HG03139 (cell line): ENCODE data around the gene HSPA14.
A peak's percentile ranks its signal among the peaks of the same experiment; 100 is the strongest.
"Not testable (repeated sequence)": the region's sequence is repeated elsewhere in the genome, so short reads cannot be mapped to it uniquely, and the experiment has no call there.

Experiments used
- ATAC-seq: cut with Tn5 transposase; IDR thresholded peaks from one replicate; pipeline ENCODE4 v1.9.1; 2021; ENCODE audit not compliant: unreplicated experiment

Gene HSPA14, protein sequence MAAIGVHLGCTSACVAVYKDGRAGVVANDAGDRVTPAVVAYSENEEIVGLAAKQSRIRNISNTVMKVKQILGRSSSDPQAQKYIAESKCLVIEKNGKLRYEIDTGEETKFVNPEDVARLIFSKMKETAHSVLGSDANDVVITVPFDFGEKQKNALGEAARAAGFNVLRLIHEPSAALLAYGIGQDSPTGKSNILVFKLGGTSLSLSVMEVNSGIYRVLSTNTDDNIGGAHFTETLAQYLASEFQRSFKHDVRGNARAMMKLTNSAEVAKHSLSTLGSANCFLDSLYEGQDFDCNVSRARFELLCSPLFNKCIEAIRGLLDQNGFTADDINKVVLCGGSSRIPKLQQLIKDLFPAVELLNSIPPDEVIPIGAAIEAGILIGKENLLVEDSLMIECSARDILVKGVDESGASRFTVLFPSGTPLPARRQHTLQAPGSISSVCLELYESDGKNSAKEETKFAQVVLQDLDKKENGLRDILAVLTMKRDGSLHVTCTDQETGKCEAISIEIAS

DNA sequence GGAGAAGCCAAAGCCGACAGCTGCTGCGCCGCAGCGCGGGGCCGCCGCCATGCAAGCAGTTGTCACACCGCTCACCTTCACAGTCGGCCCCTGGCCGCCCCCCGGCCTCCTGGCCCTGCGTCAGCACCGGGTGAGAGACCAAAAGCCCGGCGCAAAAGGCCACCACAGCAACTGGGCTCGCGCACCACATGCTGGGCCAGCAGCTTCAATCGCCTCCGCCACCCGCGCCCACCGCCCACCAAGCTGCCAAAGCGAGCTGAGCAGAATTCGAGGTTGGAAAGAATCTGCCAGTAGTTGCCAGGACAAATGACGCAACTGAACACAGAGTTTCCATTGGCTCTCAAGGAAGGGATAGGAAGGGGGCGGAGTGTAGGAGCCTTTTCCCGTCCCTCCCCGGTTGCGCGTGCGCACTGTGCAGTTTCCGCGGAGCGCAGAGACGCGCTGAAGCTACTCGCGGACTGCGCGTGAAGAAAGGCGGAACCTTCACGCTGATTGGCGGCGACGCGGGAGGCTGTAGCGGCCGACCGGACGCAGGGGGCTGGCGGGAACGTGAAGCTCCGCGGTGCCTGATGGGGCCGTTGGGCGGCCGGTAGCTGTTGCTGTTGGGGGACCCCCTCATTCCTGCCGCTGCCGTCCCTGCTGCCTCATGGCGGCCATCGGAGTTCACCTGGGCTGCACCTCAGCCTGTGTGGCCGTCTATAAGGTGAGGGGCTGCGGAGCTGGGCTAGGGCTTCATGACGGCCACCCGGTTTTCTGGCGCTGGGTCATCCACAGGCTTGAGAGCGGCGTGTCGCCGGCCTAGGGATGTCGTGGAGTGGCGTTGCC lies at the start of gene HSPA14, which contains the start of the genes CDNF and MSANTD7:
TSS of gene HSPA14 (plus strand) at position 550 of the 825 bp plus-strand sequence. CDS start at position 647, 97 bp downstream.
TSS of gene CDNF (minus strand) at position 281 of the 825 bp plus-strand sequence. CDS start at position 190, 91 bp downstream.
TSS of gene MSANTD7 (plus strand) at position 550 of the 825 bp plus-strand sequence. CDS start 3,979 bp downstream, outside the sequence.
- ATAC-seq: peak; percentile 89

- no peak for ATAC-seq
Measured at GRCh38 chr10:14798636-14799035, 39.5 kb upstream of the HSPA14 start.

- ATAC-seq: no peak
Measured at GRCh38 chr10:14800397-14800796, 37.7 kb upstream of the HSPA14 start.

DNA sequence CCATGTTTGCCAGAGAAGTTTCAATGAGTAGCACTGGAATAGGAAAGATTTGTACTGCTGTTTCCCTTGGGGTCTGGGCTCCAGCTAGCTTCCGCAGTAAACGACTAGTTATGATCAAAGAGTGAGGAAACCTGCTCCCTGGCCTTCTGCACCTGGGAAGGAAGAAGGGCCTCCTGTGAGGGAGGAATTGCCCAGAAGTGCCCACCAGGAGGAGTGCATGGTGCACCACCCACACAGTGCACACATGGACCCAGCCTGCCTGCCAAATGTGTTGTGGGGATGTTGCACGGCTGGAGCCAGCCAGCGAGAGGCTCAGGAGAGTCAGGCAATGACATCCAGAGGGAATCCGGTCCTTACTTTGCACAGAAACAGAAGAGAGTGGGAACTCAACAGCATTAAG lies 36.4 kb upstream of the HSPA14 start:
- ATAC-seq: no peak

GRCh38 chr10:14803827-14804226 lies 34.3 kb upstream of the HSPA14 start:
- ATAC-seq: no peak

DNA sequence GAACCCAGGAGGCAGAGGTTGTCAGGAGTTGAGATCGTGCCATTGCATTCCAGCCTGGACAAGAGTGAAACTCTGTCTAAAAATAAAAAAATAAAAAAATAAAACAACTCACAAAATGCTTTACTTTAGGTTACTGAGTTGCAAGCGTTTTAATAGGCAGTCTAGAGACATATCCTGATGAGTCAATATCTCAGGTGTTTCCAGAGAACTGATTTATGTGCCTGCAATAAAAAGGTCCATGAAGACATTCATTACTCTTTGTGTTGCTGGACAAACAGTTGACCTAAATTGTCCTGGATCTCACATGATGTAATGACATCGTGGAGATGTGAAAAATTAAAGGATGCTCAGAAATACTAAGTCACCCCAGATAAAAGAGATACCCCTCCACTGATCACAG lies 31.8 kb upstream of the HSPA14 start:
- no peak for ATAC-seq

DNA sequence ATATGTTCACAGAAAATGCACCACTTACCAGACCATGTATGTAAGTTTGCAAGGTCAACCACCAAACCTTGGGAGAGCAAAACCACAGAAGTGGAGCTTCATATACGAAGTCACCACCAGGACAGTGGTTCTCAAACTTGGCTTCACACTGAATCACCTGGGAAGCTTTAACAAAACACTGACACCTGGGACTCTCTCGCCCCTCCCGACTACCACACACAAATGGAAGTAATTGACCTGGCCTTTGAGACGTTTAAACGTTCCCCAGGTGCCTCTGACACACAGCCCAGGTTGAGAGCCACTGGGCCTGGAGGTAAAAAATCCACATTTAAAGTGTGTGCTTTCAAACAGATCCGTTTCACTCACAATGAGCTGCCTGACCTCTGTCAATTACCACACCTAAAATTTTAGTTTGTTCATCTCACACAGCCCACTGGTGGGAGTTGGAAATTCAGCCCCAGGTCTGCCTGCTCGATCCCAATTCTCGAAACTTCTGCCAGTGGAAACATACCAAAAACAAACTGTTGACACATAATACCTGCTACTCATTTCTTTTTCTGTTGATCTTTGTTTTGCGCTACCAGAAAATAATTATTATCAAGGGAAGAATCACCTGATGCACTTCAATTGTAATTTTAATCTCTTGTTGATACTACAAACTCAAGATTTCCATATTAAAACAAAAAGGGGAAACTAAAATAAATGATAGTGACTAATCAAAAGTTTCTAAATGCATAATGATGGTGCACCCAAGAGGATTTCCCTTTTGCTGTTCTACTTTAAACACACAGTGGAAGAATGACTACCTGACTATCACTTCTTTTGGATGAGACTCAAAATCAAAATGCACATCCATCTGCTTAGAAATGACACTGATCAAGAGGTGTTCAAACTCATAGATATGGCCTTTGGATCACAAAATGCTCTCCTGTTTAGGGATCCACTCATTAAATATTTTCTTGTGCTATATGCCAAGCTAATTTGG lies 26.8 kb upstream of the HSPA14 start:
- no peak for ATAC-seq

DNA sequence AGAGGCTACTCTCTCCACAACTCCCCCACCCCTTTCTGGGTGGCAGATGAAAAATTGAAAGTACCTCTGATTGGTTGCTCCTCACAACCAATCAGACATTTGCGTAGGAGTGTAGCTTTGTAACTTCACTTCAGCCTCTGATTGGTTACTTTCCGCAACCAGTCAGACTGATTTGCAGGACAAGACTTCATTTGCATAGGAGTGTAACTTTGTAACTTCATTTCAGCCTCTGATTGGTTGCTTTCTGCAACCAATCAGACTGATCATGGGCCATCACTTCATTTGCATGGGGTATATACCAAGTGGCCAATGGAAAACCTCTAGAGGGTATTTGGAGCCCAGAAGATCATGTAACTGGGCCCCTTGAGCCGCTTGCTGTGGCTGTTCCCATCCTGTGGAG lies 25.8 kb upstream of the HSPA14 start:
- no peak for ATAC-seq

DNA sequence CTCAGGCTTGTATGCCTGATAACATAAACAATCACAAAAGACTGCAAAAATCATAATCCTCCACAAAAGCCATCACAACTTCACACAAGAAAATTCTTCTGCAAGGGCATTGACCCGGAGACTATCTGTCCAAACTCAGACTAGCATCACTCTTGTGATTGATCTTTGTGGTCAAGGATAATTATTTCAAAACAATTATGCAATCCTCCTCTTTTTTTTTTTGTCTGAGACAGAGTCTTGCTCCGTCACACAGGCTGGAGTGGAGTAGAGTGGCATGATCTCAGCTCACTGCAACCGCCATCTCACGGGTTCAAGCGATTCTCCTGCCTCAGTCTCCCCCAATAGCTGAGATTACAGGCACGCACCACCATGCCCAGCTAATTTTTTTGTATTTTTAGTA lies 22.4 kb upstream of the HSPA14 start:
- ATAC-seq: no peak

- ATAC-seq: not testable (repeated sequence)
Measured at GRCh38 chr10:14816717-14817116, 21.4 kb upstream of the HSPA14 start.

- ATAC-seq: no peak
Measured at GRCh38 chr10:14820010-14820774, 17.9 kb upstream of the HSPA14 start.

- ATAC-seq: no peak
Measured at GRCh38 chr10:14820775-14821154, 17.3 kb upstream of the HSPA14 start.

DNA sequence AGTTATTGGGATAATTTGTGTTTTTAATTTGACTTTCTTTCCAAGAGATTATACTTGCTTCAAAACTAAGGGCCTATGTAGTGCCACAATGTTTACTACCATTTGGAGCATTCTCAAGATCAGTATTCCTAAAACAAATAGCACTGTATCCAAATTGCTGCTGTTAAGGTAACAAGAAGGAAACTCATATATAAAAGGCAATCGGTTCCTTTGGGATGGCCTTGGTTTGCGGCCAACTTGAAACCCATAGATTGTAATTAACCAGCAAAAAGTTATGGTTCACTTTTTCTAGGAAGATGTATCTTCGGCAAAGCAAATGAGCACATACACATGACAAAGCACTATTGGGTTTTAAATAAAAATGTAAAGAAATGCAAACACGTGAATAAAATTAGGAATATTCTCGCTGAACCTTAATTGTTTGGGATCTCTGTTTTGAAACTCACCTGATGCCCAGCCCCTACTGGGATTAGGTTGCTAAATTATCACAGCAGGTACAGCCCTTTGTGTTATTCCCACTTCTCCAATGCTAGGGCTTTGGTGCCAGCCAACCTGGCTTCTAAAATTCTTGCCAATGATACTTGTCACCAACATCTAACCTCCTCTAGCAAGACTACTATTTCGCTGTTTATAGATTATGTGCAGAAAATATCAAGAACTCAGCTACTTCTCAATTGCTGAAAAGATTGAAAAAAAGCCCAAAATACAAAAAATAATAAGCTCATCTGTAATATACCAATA lies 16.3 kb upstream of the HSPA14 start:
- ATAC-seq: no peak

- ATAC-seq: no peak
Measured at GRCh38 chr10:14822879-14823755, 15.0 kb upstream of the HSPA14 start.

DNA sequence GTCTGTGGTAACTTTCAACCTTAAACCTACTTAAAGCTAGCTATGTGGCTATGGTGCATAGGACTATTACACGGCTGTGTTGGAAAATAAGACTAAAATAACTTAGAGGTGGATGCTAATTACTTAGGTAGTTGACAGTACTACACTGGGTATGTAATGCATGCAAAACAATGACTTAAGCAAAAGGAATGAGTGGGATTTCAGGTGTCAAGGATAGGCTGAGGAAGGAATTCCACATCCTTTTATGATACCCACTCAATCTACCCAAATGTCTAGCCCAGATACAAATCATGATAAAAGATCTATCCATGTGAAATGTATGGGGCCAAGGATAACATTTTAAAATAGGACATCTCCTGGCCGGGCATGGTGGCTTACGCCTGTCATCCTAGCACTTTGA lies 14.1 kb upstream of the HSPA14 start:
- ATAC-seq: no peak

DNA sequence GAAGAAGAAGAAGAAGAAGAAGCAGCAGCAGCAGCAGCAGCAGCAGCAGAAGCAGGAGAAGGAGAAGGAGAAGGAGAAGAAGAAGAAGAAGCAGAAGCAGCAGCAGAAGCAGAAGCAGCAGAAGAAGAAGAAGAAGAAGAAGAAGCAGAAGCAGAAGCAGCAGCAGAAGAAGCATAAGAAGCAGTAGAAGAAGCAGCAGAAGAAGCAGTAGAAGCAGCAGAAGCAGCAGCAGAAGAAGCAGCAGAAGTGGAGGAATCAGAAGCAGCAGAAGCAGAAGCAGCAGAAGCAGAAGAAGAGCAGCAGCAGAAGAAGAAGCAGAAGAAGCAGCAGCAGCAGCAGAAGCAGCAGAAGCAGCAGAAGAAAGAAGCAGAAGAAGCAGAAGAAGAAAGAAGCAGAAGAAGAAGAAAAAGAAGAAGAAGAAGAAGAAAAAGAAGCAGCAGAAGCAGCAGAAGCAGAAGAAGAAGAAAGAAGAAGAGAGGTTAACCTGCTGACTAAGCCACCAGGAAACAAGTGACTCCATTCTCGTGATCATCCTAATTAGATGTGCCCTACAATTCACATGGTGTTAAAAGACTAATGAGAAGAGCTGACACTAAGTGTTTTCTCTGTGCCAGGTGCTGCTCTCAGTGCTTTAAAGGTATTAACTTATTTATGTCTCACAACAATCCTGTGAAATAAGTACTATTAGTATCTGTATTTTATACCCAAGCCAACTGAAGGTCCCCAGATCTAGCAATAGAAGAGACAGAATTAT lies 11.9 kb upstream of the HSPA14 start:
- ATAC-seq: no peak

DNA sequence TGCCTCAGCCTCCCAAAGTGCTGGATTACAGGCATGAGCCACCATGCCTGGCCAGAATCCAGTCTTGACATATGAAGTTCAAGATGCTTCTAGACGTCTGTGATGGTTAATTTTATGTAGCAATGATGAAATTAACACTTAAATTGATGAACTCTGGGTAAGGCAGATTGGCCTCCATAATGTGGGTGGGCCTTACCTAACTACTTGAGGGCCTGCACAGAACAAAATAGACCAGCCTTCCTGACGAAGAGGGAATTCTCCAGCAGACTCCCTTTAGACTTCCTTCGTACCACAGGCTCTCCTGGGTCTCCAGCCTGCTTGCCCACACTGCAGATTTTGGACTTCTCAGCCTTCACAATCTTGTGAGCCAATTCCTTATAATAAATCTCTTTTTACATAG lies 5.0 kb upstream of the HSPA14 start:
- no peak for ATAC-seq
